Measurements from ENCODE around the gene TGFBR2. TPM values are rescaled to one million over a fixed set of nuclear protein-coding genes. Genes with fewer than 3 reads are reported as not detected.
A peak's percentile ranks its signal among the peaks of the same experiment; 100 is the strongest.

The TGFBR2 gene
- total RNA-seq, 1 experiment from 2014 or later, result 22.5 TPM

- POLR2A ChIA-PET, result no interaction called here
- no peak for ATAC-seq
- H3K4me3 ChIP-seq (replicated peaks in 1 of 2; ENCODE audit: low read depth in 1 of 2, low read length in 2 of 2), result no peak overlapping the region
- peaks cover 52 to 60% of the 10 kb centered on the region in 2 experiments for H3K4me1 ChIP-seq (ENCODE audit: control insufficient read depth in 1 of 2, insufficient read depth in 2 of 2, low read length in 2 of 2)
- CTCF ChIA-PET, result no interaction called here
- no peak overlapping the region for H3K27ac ChIP-seq (ENCODE audit: low read depth, low read length)
- intact Hi-C loops (cut with micrococcal nuclease), result no loop called here
- TF ChIP-seq SRF (IDR thresholded peaks at IDR 0.05; ENCODE audit: low read depth) (peak; percentile 65; the same call in 1 of the 2 replicates), POLR2AphosphoS5 (IDR thresholded peaks at IDR 0.05; ENCODE audit: low read depth, low read length) (no peak), EGR1 (IDR thresholded peaks at IDR 0.05; ENCODE audit: low read depth) (no peak), EZH2 (IDR thresholded peaks at IDR 0.05) (no peak), TCF7L2 (IDR thresholded peaks at IDR 0.05; ENCODE audit: borderline replicate concordance, extremely low read depth, insufficient read depth, insufficient read length) (no peak)
- H3K79me2 ChIP-seq (ENCODE audit: insufficient read depth, low read length), result peaks cover 100% of the 10 kb centered on the region
- no TSS peak for BruUV-seq (replicated peaks)
- no peaks in the 10 kb centered on the region for H3K9me2 ChIP-seq (ENCODE audit: insufficient read depth)
- H3K36me3 ChIP-seq (ENCODE audit: control insufficient read depth in 1 of 2, insufficient read depth in 2 of 2, low read length in 2 of 2), result peaks cover 0 to 5% of the 10 kb centered on the region in 2 experiments; a peak in 1 of 4 replicates
- RAD21 ChIA-PET (ENCODE audit: low non-redundant PET in 1 of 2, low total read pairs in 2 of 2, uncharacterized antibody in 2 of 2, unreplicated experiment in 2 of 2), result no interaction called here
- no peak for DNase-seq (ENCODE audit: low read depth, low spot score)
- no peaks in the 10 kb centered on the region for H3K27me3 ChIP-seq (ENCODE audit: insufficient read depth, low read length)
- H4K20me1 ChIP-seq (ENCODE audit: insufficient read depth), result peaks cover 7% of the 10 kb centered on the region; the same call in 1 of the 2 replicates
- no peak overlapping the region for H3K9ac ChIP-seq (ENCODE audit: low read length)
- H3K4me2 ChIP-seq (ENCODE audit: low read length), result no peak overlapping the region
- no peak overlapping the region for H2AFZ ChIP-seq (ENCODE audit: low read depth, low read length, poor library complexity, severe bottlenecking)
- H3K9me3 ChIP-seq (ENCODE audit: control insufficient read depth in 1 of 2, insufficient read depth in 1 of 2, low read depth in 1 of 2, low read length in 2 of 2), result no peaks in the 10 kb centered on the region
Observed at GRCh38 chr3:30633718-30634117, 27.3 kb downstream of the TGFBR2 start.

- ChIA-PET POLR2A (no interaction called here), RAD21 (ENCODE audit: low non-redundant PET in 1 of 2, low total read pairs in 2 of 2, uncharacterized antibody in 2 of 2, unreplicated experiment in 2 of 2) (no interaction called here), CTCF (no interaction called here)
- peaks cover 0 to 5% of the 10 kb centered on the region in 2 experiments; a peak in 1 of 4 replicates for H3K36me3 ChIP-seq (ENCODE audit: control insufficient read depth in 1 of 2, insufficient read depth in 2 of 2, low read length in 2 of 2)
- BruUV-seq (replicated peaks), result no TSS peak
- intact Hi-C loops (cut with micrococcal nuclease), result no loop called here
- peaks cover 9% of the 10 kb centered on the region; the same call in 1 of the 2 replicates for H4K20me1 ChIP-seq (ENCODE audit: insufficient read depth)
- no peaks in the 10 kb centered on the region for H3K27me3 ChIP-seq (ENCODE audit: insufficient read depth, low read length)
- no peak overlapping the region for H2AFZ ChIP-seq (ENCODE audit: low read depth, low read length, poor library complexity, severe bottlenecking)
- peaks cover 100% of the 10 kb centered on the region for H3K79me2 ChIP-seq (ENCODE audit: insufficient read depth, low read length)
- H3K4me3 ChIP-seq (replicated peaks in 1 of 2; ENCODE audit: low read depth in 1 of 2, low read length in 2 of 2), result no peak overlapping the region
- H3K9me2 ChIP-seq (ENCODE audit: insufficient read depth), result no peaks in the 10 kb centered on the region
- DNase-seq (ENCODE audit: low read depth, low spot score) (no peak), ATAC-seq (no peak)
- H3K4me1 ChIP-seq (ENCODE audit: control insufficient read depth in 1 of 2, insufficient read depth in 2 of 2, low read length in 2 of 2), result peaks cover 39 to 47% of the 10 kb centered on the region in 2 experiments
- no peak overlapping the region for H3K27ac ChIP-seq (ENCODE audit: low read depth, low read length)
- H3K4me2 ChIP-seq (ENCODE audit: low read length), result no peak overlapping the region
- no peak overlapping the region for H3K9ac ChIP-seq (ENCODE audit: low read length)
- H3K9me3 ChIP-seq (ENCODE audit: control insufficient read depth in 1 of 2, insufficient read depth in 1 of 2, low read depth in 1 of 2, low read length in 2 of 2), result no peaks in the 10 kb centered on the region
- no peak for TF ChIP-seq RAD21 (IDR thresholded peaks at IDR 0.05; ENCODE audit: low read depth)
- no peak for TF ChIP-seq EZH2 (IDR thresholded peaks at IDR 0.05)
- TF ChIP-seq FOSL1 (IDR thresholded peaks at IDR 0.05; ENCODE audit: low read depth), result no peak
- no peak for TF ChIP-seq REST (IDR thresholded peaks at IDR 0.05; ENCODE audit: low read depth)
- TF ChIP-seq POLR2AphosphoS5 (IDR thresholded peaks at IDR 0.05; ENCODE audit: low read depth, low read length), result no peak
- no peak for TF ChIP-seq YY1 (IDR thresholded peaks at IDR 0.05; ENCODE audit: extremely low read depth, insufficient replicate concordance, low read depth, low read length)
- TF ChIP-seq POLR2A (IDR thresholded peaks at IDR 0.05; ENCODE audit: borderline replicate concordance, extremely low read depth, insufficient read depth, insufficient read length), result no peak
Observed at GRCh38 chr3:30634761-30635735, 28.6 kb downstream of the TGFBR2 start.
